Vagina (tissue), 2 donors: Measurements from ENCODE around the gene RTP5. TPM values are rescaled to one million over a fixed set of nuclear protein-coding genes. Genes with fewer than 3 reads are reported as not detected.

ENCODE experiments used
- DNase-seq, 2 donors: peaks; one replicate each; pipeline ENCODE4 v3.0.0-alpha.2; 2017; ENCODE audit errors: extremely low spot score in 2 of 2
- H3K27ac ChIP-seq: fragments of 200-600 bp; sonication (generic); one replicate; pipeline ENCODE4 v1.5.1; 2019
- H3K27me3 ChIP-seq: fragments of 200-600 bp; sonication (generic); one replicate; pipeline ENCODE4 v1.5.1; 2019
- H3K36me3 ChIP-seq, 2 donors: fragments of 200-600 bp; sonication (generic); one replicate each; pipeline ENCODE4 v1.5.1; 2017 to 2019
- H3K4me1 ChIP-seq: fragments of 200-600 bp; sonication (generic); one replicate; pipeline ENCODE4 v1.5.1; 2019
- H3K4me3 ChIP-seq, 2 donors: fragments of 200-600 bp; sonication (generic); 1 replicate in 1 of 2; 2 replicates in 1 of 2; pipeline ENCODE4 v1.5.1; 2016 to 2019
- H3K9me3 ChIP-seq: fragments of 200-600 bp; sonication (generic); one replicate; pipeline ENCODE4 v1.5.1; 2019
- POLR2A ChIP-seq, 2 donors: fragments of 450-650 bp; IDR thresholded peaks; one replicate each; pipeline ENCODE4 v1.6.1; 2017; ENCODE audit warnings: antibody characterized with exemption in 2 of 2, mild to moderate bottlenecking in 2 of 2, moderate library complexity in 2 of 2
- POLR2AphosphoS5 ChIP-seq, 2 donors: sonication (generic); formaldehyde crosslinking; IDR thresholded peaks; one replicate each; pipeline ENCODE4 v1.9.0; 2017; ENCODE audit warnings: antibody characterized with exemption in 2 of 2, mild to moderate bottlenecking in 2 of 2, low read depth in 1 of 2; ENCODE audit not compliant: insufficient read depth in 1 of 2
- intact Hi-C: fragments of 100-400 bp; cut with DNase I; formaldehyde crosslinking; loops from one replicate; pipeline ENCODE4 v1.15.1; 2023
- total RNA-seq: library from RNA; depleted of rRNA; stranded (reverse); fragments of >200 nt; gene quantifications from one replicate; pipeline ENCODE4 v1.2.3, GENCODE V29; 2016
- TF ChIP-seq, protein P1 (sequence below), 3 experiments: fragments of 450-650 bp in 2 of 3; fragments of 200-600 bp in 1 of 3; sonication (generic) in 1 of 3; IDR thresholded peaks; one replicate each; pipeline ENCODE4 v1.5.1; 2017 to 2019; ENCODE audit warnings: antibody characterized with exemption in 3 of 3, mild to moderate bottlenecking in 2 of 3, moderate library complexity in 2 of 3

The RTP5 gene
- total RNA-seq, 1 donor from 2014 or later: not detected

DNA sequence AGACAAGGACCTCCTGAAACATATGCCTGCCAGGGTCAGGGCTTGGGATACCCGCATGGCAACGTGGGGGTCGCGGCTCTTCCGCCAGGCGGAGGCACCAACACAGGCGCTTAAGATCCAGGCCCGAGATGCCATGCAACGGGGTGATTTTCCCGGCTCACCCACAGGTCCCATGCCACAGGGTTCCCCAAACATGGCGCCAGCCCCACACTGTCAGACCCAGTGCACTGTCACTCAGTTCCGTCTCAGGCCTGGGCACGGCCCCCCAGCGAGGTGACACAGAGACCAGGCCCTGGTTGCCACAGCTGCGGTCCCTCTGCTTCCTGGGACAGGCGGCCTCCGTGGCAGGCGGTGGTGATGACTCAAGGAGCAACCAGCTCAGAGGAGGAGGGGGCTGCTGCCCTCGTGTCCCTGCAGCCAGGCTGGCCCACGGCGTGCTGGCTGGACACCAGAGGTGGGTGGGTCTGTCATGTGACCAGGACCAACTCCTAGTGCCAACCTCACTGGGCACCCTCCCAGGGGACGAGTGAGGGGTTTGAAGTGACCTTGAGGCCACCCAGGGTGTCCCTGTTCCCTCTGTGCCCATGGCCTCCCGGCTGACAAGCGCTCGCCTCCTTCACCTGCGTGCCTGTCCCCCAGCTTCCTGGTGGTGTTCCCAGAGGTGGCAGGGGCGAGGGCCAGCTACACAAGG lies 15.7 kb upstream of the RTP5 start:
- TF ChIP-seq POLR2AphosphoS5 (IDR thresholded peaks at IDR 0.05; ENCODE audit: insufficient read depth in 1 of 2, low read depth in 1 of 2) (no peak), POLR2A (IDR thresholded peaks at IDR 0.05) (no peak)
- TF ChIP-seq, protein P1, sequence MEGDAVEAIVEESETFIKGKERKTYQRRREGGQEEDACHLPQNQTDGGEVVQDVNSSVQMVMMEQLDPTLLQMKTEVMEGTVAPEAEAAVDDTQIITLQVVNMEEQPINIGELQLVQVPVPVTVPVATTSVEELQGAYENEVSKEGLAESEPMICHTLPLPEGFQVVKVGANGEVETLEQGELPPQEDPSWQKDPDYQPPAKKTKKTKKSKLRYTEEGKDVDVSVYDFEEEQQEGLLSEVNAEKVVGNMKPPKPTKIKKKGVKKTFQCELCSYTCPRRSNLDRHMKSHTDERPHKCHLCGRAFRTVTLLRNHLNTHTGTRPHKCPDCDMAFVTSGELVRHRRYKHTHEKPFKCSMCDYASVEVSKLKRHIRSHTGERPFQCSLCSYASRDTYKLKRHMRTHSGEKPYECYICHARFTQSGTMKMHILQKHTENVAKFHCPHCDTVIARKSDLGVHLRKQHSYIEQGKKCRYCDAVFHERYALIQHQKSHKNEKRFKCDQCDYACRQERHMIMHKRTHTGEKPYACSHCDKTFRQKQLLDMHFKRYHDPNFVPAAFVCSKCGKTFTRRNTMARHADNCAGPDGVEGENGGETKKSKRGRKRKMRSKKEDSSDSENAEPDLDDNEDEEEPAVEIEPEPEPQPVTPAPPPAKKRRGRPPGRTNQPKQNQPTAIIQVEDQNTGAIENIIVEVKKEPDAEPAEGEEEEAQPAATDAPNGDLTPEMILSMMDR (IDR thresholded peaks at IDR 0.05): no peak
- DNase-seq: no peak
- Histone ChIP-seq H3K27ac (no peak overlapping the region), H3K27me3 (no peaks in the 10 kb centered on the region), H3K36me3 (no peaks in the 10 kb centered on the region), H3K4me1 (no peaks in the 10 kb centered on the region), H3K4me3 (no peak overlapping the region), H3K9me3 (no peaks in the 10 kb centered on the region)
- intact Hi-C loops: no loop called here

DNA sequence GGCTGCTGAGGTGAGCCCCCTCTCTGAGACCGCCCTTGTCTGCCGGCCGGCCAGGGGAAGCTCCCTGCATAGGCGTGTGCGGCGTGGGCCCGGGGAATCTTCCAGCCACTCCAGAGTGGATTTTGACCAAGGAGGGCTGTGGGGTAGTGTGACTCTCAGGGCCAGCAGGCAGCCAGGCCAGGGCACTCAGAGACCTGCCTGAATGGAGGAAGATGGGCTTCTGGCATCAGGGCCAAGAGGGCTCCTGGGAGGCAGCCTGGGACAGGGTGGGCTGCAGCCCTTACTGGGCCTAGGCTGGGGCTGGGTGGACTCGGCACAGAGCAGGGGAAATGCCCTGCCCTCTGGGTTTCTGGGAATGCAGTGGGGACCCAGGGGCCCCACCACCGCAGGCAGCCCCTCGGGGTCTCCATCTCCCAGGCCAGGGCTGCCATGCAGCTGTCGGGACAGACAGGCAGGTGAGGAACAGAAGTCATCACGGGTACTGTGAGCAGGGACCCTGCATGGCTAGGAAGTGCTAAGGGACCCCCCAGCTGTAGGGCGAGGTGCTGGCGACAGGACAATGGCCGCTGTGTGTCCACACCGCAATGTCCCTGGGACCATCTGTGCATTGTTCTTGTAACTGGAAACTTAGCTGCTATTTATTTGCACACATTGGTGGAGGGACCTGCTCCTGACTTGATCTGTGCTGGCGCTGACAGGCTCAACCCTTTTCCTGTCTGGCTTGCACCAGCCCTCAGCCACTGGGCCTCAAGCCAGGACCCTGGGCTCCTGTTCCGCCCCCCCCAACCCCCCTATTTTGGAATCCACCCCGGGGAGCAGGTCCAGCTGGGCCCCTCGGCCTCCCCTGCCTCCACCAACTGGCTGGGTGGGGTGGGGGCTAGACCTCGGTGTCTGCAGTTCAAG lies 14.9 kb upstream of the RTP5 start:
- Histone ChIP-seq H3K27ac (no peak overlapping the region), H3K27me3 (no peaks in the 10 kb centered on the region), H3K4me3 (no peak overlapping the region), H3K4me1 (peaks cover 8% of the 10 kb centered on the region), H3K9me3 (no peaks in the 10 kb centered on the region), H3K36me3 (no peaks in the 10 kb centered on the region)
- intact Hi-C loops: no loop called here
- TF ChIP-seq, protein P1 (IDR thresholded peaks at IDR 0.05): no peak
- TF ChIP-seq POLR2AphosphoS5 (IDR thresholded peaks at IDR 0.05; ENCODE audit: insufficient read depth in 1 of 2, low read depth in 1 of 2): no peak
- TF ChIP-seq POLR2A (IDR thresholded peaks at IDR 0.05): no peak
- no peak for DNase-seq

DNA sequence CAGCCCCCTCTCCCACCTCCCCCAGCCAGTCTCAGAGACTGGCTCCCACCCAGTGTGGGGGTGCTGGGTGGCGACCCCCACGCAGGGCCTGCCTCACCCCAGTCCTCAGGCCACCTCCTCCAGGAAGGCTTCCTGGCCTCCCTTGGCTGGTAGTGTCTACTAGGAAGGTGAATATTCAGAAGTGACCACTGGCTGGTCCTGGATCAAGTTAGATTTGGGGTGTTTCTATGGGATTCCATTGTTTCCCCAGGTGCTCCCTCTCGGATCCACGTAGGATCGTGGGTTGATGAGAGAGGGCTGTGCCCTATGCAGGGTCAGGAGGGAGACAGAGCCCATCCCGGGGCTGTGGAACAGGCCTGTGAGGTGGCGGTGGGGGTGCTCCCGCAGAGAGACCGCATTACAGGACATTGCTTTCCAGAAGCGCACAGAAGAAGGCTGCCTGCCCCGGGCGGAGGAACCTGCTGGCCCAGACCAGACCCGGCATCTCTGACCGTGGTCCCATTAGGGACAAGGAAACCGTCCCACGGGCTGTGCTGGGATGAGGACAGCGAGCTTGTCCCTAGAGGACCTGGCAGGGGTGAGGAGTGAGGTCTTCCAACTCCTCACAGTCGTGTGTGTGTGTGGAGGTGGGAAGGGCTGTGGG lies 14.2 kb upstream of the RTP5 start:
- Histone ChIP-seq H3K9me3 (no peaks in the 10 kb centered on the region), H3K4me3 (no peak overlapping the region), H3K36me3 (no peaks in the 10 kb centered on the region), H3K4me1 (peaks cover 15% of the 10 kb centered on the region), H3K27ac (no peak overlapping the region), H3K27me3 (no peaks in the 10 kb centered on the region)
- no peak for DNase-seq
- TF ChIP-seq POLR2AphosphoS5 (IDR thresholded peaks at IDR 0.05; ENCODE audit: insufficient read depth in 1 of 2, low read depth in 1 of 2) (no peak), POLR2A (IDR thresholded peaks at IDR 0.05) (no peak)
- TF ChIP-seq, protein P1 (IDR thresholded peaks at IDR 0.05): no peak
- intact Hi-C loops: no loop called here

DNA sequence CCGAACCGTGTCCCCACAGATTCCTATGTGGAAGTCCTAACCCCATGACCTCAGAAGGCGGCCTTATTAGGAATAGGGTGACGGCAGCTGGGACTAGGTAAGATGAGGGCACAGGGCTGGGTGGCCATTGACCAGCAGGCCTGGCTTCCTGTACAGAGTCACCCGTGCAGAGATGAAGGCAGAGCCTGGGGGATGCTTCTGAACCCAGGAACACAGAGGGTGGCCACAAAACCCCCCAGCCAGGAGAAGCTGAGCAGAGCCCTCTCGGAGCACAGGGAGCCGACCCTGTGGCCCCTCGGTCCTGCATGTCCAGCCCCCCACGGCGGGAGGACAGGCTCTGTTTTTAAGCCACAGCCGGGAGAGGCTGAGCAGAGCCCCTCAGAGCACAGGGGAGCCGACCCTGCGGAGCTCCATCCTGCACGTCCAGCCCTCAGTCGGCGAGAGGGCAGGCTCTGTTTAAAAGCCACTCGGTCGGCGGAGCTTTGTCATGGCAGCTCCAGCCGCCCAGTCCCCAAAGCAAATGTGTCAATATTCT lies 13.6 kb upstream of the RTP5 start:
- no peak overlapping the region for H3K4me3 ChIP-seq
- no peak for DNase-seq

More for the DNA sequence above, 13.6 kb upstream of the RTP5 start:
- Histone ChIP-seq H3K4me1 (peaks cover 21% of the 10 kb centered on the region), H3K36me3 (no peaks in the 10 kb centered on the region), H3K27me3 (no peaks in the 10 kb centered on the region), H3K9me3 (no peaks in the 10 kb centered on the region), H3K27ac (no peak overlapping the region)
- TF ChIP-seq, protein P1 (IDR thresholded peaks at IDR 0.05): no peak
- TF ChIP-seq POLR2AphosphoS5 (IDR thresholded peaks at IDR 0.05; ENCODE audit: insufficient read depth in 1 of 2, low read depth in 1 of 2) (no peak), POLR2A (IDR thresholded peaks at IDR 0.05) (no peak)
- intact Hi-C loops: no loop called here
